ENCODE measurements around the gene P2RY12. TPM values are rescaled to one million over a fixed set of nuclear protein-coding genes. Genes with fewer than 3 reads are reported as not detected.
"Not testable (repeated sequence)": the region's sequence is repeated elsewhere in the genome, so short reads cannot be mapped to it uniquely, and the experiment has no call there.

Gene P2RY12
- total and polyA plus RNA-seq, 9 donors = 0.23 to 1.4 (median 0.94) TPM

GRCh38 chr3:151394611-151395010, 10.1 kb upstream of the P2RY12 start:
- no peak for DNase-seq

GRCh38 chr3:151393941-151394340, 9.4 kb upstream of the P2RY12 start:
- no peak overlapping the region for H3K4me3 ChIP-seq (ENCODE audit: low read length)
- H3K27ac ChIP-seq (ENCODE audit: low read length) = no peak overlapping the region
- H3K9me3 ChIP-seq (replicated peaks; ENCODE audit: control insufficient read depth, low read depth, low read length) = no peaks in the 10 kb centered on the region
- DNase-seq = no peak
- no peaks in the 10 kb centered on the region for H3K27me3 ChIP-seq (ENCODE audit: control insufficient read depth, insufficient read depth, low read length)
- no peaks in the 10 kb centered on the region for H3K36me3 ChIP-seq (ENCODE audit: control insufficient read depth, insufficient read depth, low read length)
- no peaks in the 10 kb centered on the region for H3K4me1 ChIP-seq (ENCODE audit: control insufficient read depth, insufficient read depth, low read length)
- no CpG with 5 or more reads among the region's 4 CpGs for WGBS (ENCODE audit: insufficient coverage)

More at GRCh38 chr3:151394611-151395010, 10.1 kb upstream of the P2RY12 start:
- WGBS (ENCODE audit: insufficient coverage) = 97% methylated on average over 5 of the region's 8 CpGs
- H3K27ac ChIP-seq (ENCODE audit: low read length) = no peak overlapping the region
- no peaks in the 10 kb centered on the region for H3K36me3 ChIP-seq (ENCODE audit: control insufficient read depth, insufficient read depth, low read length)
- no peaks in the 10 kb centered on the region for H3K9me3 ChIP-seq (replicated peaks; ENCODE audit: control insufficient read depth, low read depth, low read length)
- H3K4me3 ChIP-seq (ENCODE audit: low read length) = no peak overlapping the region
- H3K27me3 ChIP-seq (ENCODE audit: control insufficient read depth, insufficient read depth, low read length) = no peaks in the 10 kb centered on the region
- H3K4me1 ChIP-seq (ENCODE audit: control insufficient read depth, insufficient read depth, low read length) = no peaks in the 10 kb centered on the region

GRCh38 chr3:151393146-151393830, 8.7 kb upstream of the P2RY12 start:
- H3K36me3 ChIP-seq (ENCODE audit: control insufficient read depth, insufficient read depth, low read length) = no peaks in the 10 kb centered on the region
- H3K4me1 ChIP-seq (ENCODE audit: control insufficient read depth, insufficient read depth, low read length) = no peaks in the 10 kb centered on the region
- WGBS (ENCODE audit: insufficient coverage) = no CpG with 5 or more reads among the region's 3 CpGs
- H3K27me3 ChIP-seq (ENCODE audit: control insufficient read depth, insufficient read depth, low read length) = no peaks in the 10 kb centered on the region
- no peak for DNase-seq
- no peak overlapping the region for H3K4me3 ChIP-seq (ENCODE audit: low read length)
- H3K27ac ChIP-seq (ENCODE audit: low read length) = no peak overlapping the region
- no peaks in the 10 kb centered on the region for H3K9me3 ChIP-seq (replicated peaks; ENCODE audit: control insufficient read depth, low read depth, low read length)

GRCh38 chr3:151392191-151392590, 7.6 kb upstream of the P2RY12 start:
- whole genome bisulfite sequencing (ENCODE audit: insufficient coverage) = no CpG with 5 or more reads among the region's 3 CpGs
- H3K27ac ChIP-seq (ENCODE audit: low read length) = not testable (repeated sequence)

GRCh38 chr3:151391720-151392119, 7.2 kb upstream of the P2RY12 start:
- Histone ChIP-seq H3K27ac (ENCODE audit: low read length) (no peak overlapping the region), H3K9me3 (replicated peaks; ENCODE audit: control insufficient read depth, low read depth, low read length) (no peaks in the 10 kb centered on the region), H3K4me1 (ENCODE audit: control insufficient read depth, insufficient read depth, low read length) (no peaks in the 10 kb centered on the region), H3K36me3 (ENCODE audit: control insufficient read depth, insufficient read depth, low read length) (peaks cover 3% of the 10 kb centered on the region), H3K4me3 (ENCODE audit: low read length) (no peak overlapping the region), H3K27me3 (ENCODE audit: control insufficient read depth, insufficient read depth, low read length) (no peaks in the 10 kb centered on the region)
- no CpG with 5 or more reads among the region's 2 CpGs for WGBS (ENCODE audit: insufficient coverage)
- peak; percentile 42 for DNase-seq

More at GRCh38 chr3:151392191-151392590, 7.6 kb upstream of the P2RY12 start:
- not testable (repeated sequence) for H3K4me1 ChIP-seq (ENCODE audit: control insufficient read depth, insufficient read depth, low read length); DNase-seq; H3K36me3 ChIP-seq (ENCODE audit: control insufficient read depth, insufficient read depth, low read length); H3K9me3 ChIP-seq (replicated peaks; ENCODE audit: control insufficient read depth, low read depth, low read length); H3K27me3 ChIP-seq (ENCODE audit: control insufficient read depth, insufficient read depth, low read length); H3K4me3 ChIP-seq (ENCODE audit: low read length)

DNA sequence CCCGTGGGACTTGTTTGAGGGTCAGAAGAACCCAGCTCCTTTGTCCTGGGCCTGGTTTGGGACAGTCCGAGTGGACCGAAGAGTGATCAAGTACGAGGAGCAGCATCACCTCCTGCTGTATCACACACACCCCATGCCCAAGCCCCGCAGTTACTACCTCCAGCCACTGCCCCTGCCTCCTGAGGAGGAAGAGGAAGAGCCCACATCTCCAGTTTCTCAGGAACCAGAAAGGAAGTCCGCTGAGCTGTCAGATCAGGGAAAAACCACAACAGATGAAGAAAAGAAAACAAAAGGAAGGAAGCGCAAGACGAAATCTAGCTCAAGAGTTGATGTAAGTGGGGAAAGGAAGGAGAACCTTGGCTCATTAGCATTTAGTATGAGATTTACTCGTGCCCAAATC, 3.3 kb upstream of the P2RY12 start:
- H3K27me3 ChIP-seq (ENCODE audit: control insufficient read depth, insufficient read depth, low read length) = no peaks in the 10 kb centered on the region
- DNase-seq = peak; percentile 22
- 76% methylated on average over 2 of the region's 9 CpGs for WGBS (ENCODE audit: insufficient coverage)
- H3K9me3 ChIP-seq (replicated peaks; ENCODE audit: control insufficient read depth, low read depth, low read length) = no peaks in the 10 kb centered on the region
- no peak overlapping the region for H3K27ac ChIP-seq (ENCODE audit: low read length)
- H3K36me3 ChIP-seq (ENCODE audit: control insufficient read depth, insufficient read depth, low read length) = peaks cover 3% of the 10 kb centered on the region
- no peaks in the 10 kb centered on the region for H3K4me1 ChIP-seq (ENCODE audit: control insufficient read depth, insufficient read depth, low read length)
- H3K4me3 ChIP-seq (ENCODE audit: low read length) = no peak overlapping the region

GRCh38 chr3:151387432-151387831, 2.9 kb upstream of the P2RY12 start:
- Histone ChIP-seq H3K27me3 (ENCODE audit: control insufficient read depth, insufficient read depth, low read length) (no peaks in the 10 kb centered on the region), H3K27ac (ENCODE audit: low read length) (no peak overlapping the region), H3K4me1 (ENCODE audit: control insufficient read depth, insufficient read depth, low read length) (no peaks in the 10 kb centered on the region), H3K36me3 (ENCODE audit: control insufficient read depth, insufficient read depth, low read length) (peaks cover 4% of the 10 kb centered on the region), H3K9me3 (replicated peaks; ENCODE audit: control insufficient read depth, low read depth, low read length) (no peaks in the 10 kb centered on the region), H3K4me3 (ENCODE audit: low read length) (no peak overlapping the region)
- no peak for DNase-seq
- WGBS (ENCODE audit: insufficient coverage) = 100% methylated on average over 2 of the region's 5 CpGs

GRCh38 chr3:151386056-151386455, 1.5 kb upstream of the P2RY12 start:
- Histone ChIP-seq H3K27me3 (ENCODE audit: control insufficient read depth, insufficient read depth, low read length) (no peaks in the 10 kb centered on the region), H3K36me3 (ENCODE audit: control insufficient read depth, insufficient read depth, low read length) (peaks cover 4% of the 10 kb centered on the region), H3K4me3 (ENCODE audit: low read length) (no peak overlapping the region), H3K27ac (ENCODE audit: low read length) (no peak overlapping the region), H3K9me3 (replicated peaks; ENCODE audit: control insufficient read depth, low read depth, low read length) (no peaks in the 10 kb centered on the region), H3K4me1 (ENCODE audit: control insufficient read depth, insufficient read depth, low read length) (no peaks in the 10 kb centered on the region)
- WGBS (ENCODE audit: insufficient coverage) = 82% methylated on average over 3 of the region's 4 CpGs
- DNase-seq = peak; percentile 63

DNA sequence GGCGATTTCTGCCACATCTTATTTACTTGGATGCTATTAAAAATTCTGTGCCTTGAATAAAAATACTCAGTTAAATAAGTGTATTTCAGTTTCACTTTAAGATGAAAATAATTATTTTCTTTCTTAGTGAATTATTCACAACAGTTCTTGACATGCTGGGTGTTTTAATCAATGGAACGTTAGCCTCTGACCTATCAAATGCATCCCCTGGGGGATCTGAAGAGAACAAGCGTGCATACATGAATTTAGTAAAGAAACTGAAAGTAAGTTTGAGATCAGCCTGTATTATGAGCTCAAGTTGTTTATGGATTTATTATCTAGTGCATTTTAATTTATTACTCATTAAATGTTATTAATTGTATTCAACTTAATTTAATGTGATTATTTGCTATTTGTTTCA, 597 bp downstream of the P2RY12 start:
- Histone ChIP-seq H3K4me1 (ENCODE audit: control insufficient read depth, insufficient read depth, low read length) (no peaks in the 10 kb centered on the region), H3K27ac (ENCODE audit: low read length) (no peak overlapping the region), H3K9me3 (replicated peaks; ENCODE audit: control insufficient read depth, low read depth, low read length) (no peaks in the 10 kb centered on the region), H3K27me3 (ENCODE audit: control insufficient read depth, insufficient read depth, low read length) (no peaks in the 10 kb centered on the region), H3K4me3 (ENCODE audit: low read length) (no peak overlapping the region), H3K36me3 (ENCODE audit: control insufficient read depth, insufficient read depth, low read length) (peaks cover 4% of the 10 kb centered on the region)
- no CpG with 5 or more reads among the region's 3 CpGs for WGBS (ENCODE audit: insufficient coverage)
- DNase-seq = peak; percentile 47

DNA sequence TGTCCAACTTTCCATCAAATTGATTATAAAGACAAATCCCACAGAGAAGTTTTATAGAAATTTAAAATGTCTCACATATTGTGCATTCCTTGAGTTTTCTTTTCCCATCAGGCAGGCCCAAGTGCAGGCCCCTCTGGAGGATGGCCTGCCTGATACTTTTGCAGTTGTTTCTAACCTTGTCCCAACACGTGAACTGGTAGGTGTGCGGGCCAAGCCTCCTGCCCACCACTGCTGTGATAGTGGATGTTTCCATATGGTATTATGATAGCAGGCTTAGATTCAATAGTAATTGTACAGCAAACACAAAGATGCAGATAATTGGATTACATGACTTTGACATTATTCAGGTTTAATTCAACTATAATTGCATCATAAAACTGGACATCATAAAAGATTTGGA, 1.4 kb downstream of the P2RY12 start:
- H3K36me3 ChIP-seq (ENCODE audit: control insufficient read depth, insufficient read depth, low read length) = peaks cover 4% of the 10 kb centered on the region
- H3K4me3 ChIP-seq (ENCODE audit: low read length) = no peak overlapping the region
- H3K27me3 ChIP-seq (ENCODE audit: control insufficient read depth, insufficient read depth, low read length) = no peaks in the 10 kb centered on the region
- DNase-seq = no peak
- H3K27ac ChIP-seq (ENCODE audit: low read length) = no peak overlapping the region
- H3K9me3 ChIP-seq (replicated peaks; ENCODE audit: control insufficient read depth, low read depth, low read length) = no peaks in the 10 kb centered on the region
- no peaks in the 10 kb centered on the region for H3K4me1 ChIP-seq (ENCODE audit: control insufficient read depth, insufficient read depth, low read length)
- WGBS (ENCODE audit: insufficient coverage) = no CpG with 5 or more reads among the region's 2 CpGs

- Histone ChIP-seq H3K9me3 (replicated peaks; ENCODE audit: control insufficient read depth, low read depth, low read length) (no peaks in the 10 kb centered on the region), H3K36me3 (ENCODE audit: control insufficient read depth, insufficient read depth, low read length) (peaks cover 3% of the 10 kb centered on the region), H3K27me3 (ENCODE audit: control insufficient read depth, insufficient read depth, low read length) (no peaks in the 10 kb centered on the region), H3K27ac (ENCODE audit: low read length) (no peak overlapping the region), H3K4me3 (ENCODE audit: low read length) (no peak overlapping the region), H3K4me1 (ENCODE audit: control insufficient read depth, insufficient read depth, low read length) (no peaks in the 10 kb centered on the region)
- 100% methylated on average over 4 of the region's 5 CpGs for WGBS (ENCODE audit: insufficient coverage)
- no peak for DNase-seq
These were observed 1.9 kb downstream of the P2RY12 start for GRCh38 chr3:151382671-151383070.

Measured in muscle of leg (tissue), 11 donors.